ENCODE measurements around the gene RNF112. TPM values are rescaled to one million over a fixed set of nuclear protein-coding genes. Genes with fewer than 3 reads are reported as not detected.

Gene RNF112
- polyA plus RNA-seq, 3 donors, result 0.57 TPM; not detected in 2

DNA sequence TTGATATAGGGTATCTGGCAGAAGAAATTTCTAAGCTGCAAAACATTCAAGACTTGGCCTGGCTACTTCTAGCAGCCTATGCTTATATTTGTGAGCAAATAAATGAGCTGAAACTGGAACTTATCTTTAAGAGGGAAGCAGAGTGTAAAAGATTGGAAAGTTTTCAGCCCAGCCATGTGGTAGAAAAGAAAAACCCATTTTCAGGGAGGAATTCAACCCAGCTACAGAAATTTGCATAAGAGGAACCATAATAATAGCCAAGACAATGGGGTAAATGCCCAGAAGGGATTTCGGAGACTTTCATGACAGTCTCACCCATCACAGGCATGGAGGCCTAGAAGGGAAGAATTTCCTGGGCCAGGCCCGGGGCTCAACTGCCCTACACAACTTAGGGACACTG lies 31.7 kb downstream of the RNF112 start:
- H3K9me3 Mint-ChIP-seq, result peaks cover 18 to 31% (median 23%) of the 10 kb centered on the region in 7 donors
- no peak overlapping the region for H3K27ac ChIP-seq (ENCODE audit: low read depth in 1 of 2, low read length in 2 of 2)
- 100% methylated on average over 1 of the region's 2 CpGs for WGBS (ENCODE audit: insufficient coverage)
- H3K36me3 ChIP-seq (replicated peaks in 1 of 2; ENCODE audit: control insufficient read depth in 1 of 2, insufficient read depth in 2 of 2, low read length in 2 of 2), result no peaks in the 10 kb centered on the region
- DNase-seq, result no peak
- H3K27me3 Mint-ChIP-seq (ENCODE audit: low read depth in 3 of 3), result peaks cover 11 to 23% (median 11%) of the 10 kb centered on the region in 3 donors
- H3K9ac ChIP-seq (ENCODE audit: insufficient read depth, low read length, poor library complexity, severe bottlenecking), result no peak overlapping the region
- no peak overlapping the region for H2AFZ ChIP-seq (ENCODE audit: insufficient read depth, low read depth, low read length, poor library complexity, severe bottlenecking)
- peaks cover 0 to 2% of the 10 kb centered on the region in 2 donors for H3K27me3 ChIP-seq (ENCODE audit: control insufficient read depth in 2 of 2, insufficient read depth in 2 of 2, low read length in 2 of 2)
- H3K4me2 ChIP-seq (replicated peaks; ENCODE audit: extremely low read depth, low read length, poor library complexity, severe bottlenecking), result no peak overlapping the region
- TF ChIP-seq, protein P1, sequence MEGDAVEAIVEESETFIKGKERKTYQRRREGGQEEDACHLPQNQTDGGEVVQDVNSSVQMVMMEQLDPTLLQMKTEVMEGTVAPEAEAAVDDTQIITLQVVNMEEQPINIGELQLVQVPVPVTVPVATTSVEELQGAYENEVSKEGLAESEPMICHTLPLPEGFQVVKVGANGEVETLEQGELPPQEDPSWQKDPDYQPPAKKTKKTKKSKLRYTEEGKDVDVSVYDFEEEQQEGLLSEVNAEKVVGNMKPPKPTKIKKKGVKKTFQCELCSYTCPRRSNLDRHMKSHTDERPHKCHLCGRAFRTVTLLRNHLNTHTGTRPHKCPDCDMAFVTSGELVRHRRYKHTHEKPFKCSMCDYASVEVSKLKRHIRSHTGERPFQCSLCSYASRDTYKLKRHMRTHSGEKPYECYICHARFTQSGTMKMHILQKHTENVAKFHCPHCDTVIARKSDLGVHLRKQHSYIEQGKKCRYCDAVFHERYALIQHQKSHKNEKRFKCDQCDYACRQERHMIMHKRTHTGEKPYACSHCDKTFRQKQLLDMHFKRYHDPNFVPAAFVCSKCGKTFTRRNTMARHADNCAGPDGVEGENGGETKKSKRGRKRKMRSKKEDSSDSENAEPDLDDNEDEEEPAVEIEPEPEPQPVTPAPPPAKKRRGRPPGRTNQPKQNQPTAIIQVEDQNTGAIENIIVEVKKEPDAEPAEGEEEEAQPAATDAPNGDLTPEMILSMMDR (IDR thresholded peaks at IDR 0.05), result no peak
- H3K4me1 ChIP-seq (ENCODE audit: control insufficient read depth in 1 of 2, insufficient read depth in 2 of 2, low read length in 2 of 2), result peaks cover 4 to 7% of the 10 kb centered on the region in 2 donors
- no peaks in the 10 kb centered on the region for H4K20me1 ChIP-seq (ENCODE audit: insufficient read depth, low read length)
- no peaks in the 10 kb centered on the region for H3K36me3 Mint-ChIP-seq
- H3K79me2 ChIP-seq (ENCODE audit: insufficient read depth, low read length), result no peaks in the 10 kb centered on the region
- H3K9me3 ChIP-seq (replicated peaks in 1 of 2; ENCODE audit: control insufficient read depth in 1 of 2, insufficient read depth in 1 of 2, low read length in 2 of 2), result peaks cover 10 to 12% of the 10 kb centered on the region in 2 donors
- no peak overlapping the region for H3K4me3 ChIP-seq (replicated peaks in 1 of 3; ENCODE audit: low read depth in 2 of 3, low read length in 3 of 3)
- H3K27ac Mint-ChIP-seq, result no peak overlapping the region
- no peak overlapping the region for H3K4me3 Mint-ChIP-seq
- peaks cover 9% of the 10 kb centered on the region for H3K4me1 Mint-ChIP-seq
- intact Hi-C loops (cut with micrococcal nuclease), result loop anchor here in 1 of 2 donors (5.0 kb wide), 1 partner anchor 35 kb away; no protein-coding TSS in a partner anchor

DNA sequence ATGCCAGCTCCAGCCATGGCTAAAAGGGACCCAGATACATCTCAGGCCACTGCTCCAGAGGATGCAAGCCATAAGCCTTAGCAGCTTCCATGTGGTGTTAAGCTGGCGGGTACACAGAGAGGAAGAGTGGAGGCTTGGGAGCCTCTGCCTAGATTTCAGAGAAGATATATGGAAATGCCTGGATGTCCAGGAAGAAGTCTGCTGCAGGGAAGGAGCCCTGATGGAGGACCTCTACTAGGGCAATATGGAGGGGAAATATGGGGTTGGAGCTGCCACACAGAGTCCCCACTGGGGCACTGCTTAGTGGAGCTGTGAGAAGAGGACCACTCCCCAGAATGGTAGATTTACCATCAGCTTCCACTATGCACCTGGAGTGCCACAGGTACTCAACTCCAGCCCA lies 32.1 kb downstream of the RNF112 start:
- no peak overlapping the region for H3K4me3 Mint-ChIP-seq
- TF ChIP-seq, protein P1 (IDR thresholded peaks at IDR 0.05), result no peak
- H3K9me3 Mint-ChIP-seq, result peaks cover 18 to 31% (median 23%) of the 10 kb centered on the region in 7 donors
- H3K9ac ChIP-seq (ENCODE audit: insufficient read depth, low read length, poor library complexity, severe bottlenecking), result no peak overlapping the region
- no peak overlapping the region for H2AFZ ChIP-seq (ENCODE audit: insufficient read depth, low read depth, low read length, poor library complexity, severe bottlenecking)
- H3K79me2 ChIP-seq (ENCODE audit: insufficient read depth, low read length), result no peaks in the 10 kb centered on the region
- H3K27me3 Mint-ChIP-seq (ENCODE audit: low read depth in 3 of 3), result peaks cover 7 to 21% (median 11%) of the 10 kb centered on the region in 3 donors
- no peaks in the 10 kb centered on the region for H4K20me1 ChIP-seq (ENCODE audit: insufficient read depth, low read length)
- H3K4me1 Mint-ChIP-seq, result peaks cover 14% of the 10 kb centered on the region
- WGBS (ENCODE audit: insufficient coverage), result 100% methylated on average over 1 of the region's 1 CpG
- no peaks in the 10 kb centered on the region for H3K36me3 ChIP-seq (replicated peaks in 1 of 2; ENCODE audit: control insufficient read depth in 1 of 2, insufficient read depth in 2 of 2, low read length in 2 of 2)
- H3K4me2 ChIP-seq (replicated peaks; ENCODE audit: extremely low read depth, low read length, poor library complexity, severe bottlenecking), result no peak overlapping the region
- H3K4me1 ChIP-seq (ENCODE audit: control insufficient read depth in 1 of 2, insufficient read depth in 2 of 2, low read length in 2 of 2), result peaks cover 7 to 11% of the 10 kb centered on the region in 2 donors
- H3K27ac Mint-ChIP-seq, result peak overlapping the region in 1 of 7 donors; percentile 32
- peaks cover 0 to 2% of the 10 kb centered on the region in 2 donors for H3K27me3 ChIP-seq (ENCODE audit: control insufficient read depth in 2 of 2, insufficient read depth in 2 of 2, low read length in 2 of 2)
- intact Hi-C loops (cut with micrococcal nuclease), result loop anchor here in 1 of 2 donors (5.0 kb wide), 1 partner anchor 36 kb away; no protein-coding TSS in a partner anchor
- no peak overlapping the region for H3K4me3 ChIP-seq (replicated peaks in 1 of 3; ENCODE audit: low read depth in 2 of 3, low read length in 3 of 3)
- no peak for DNase-seq
- H3K27ac ChIP-seq (ENCODE audit: low read depth in 1 of 2, low read length in 2 of 2), result no peak overlapping the region
- no peaks in the 10 kb centered on the region for H3K36me3 Mint-ChIP-seq
- peaks cover 10 to 12% of the 10 kb centered on the region in 2 donors for H3K9me3 ChIP-seq (replicated peaks in 1 of 2; ENCODE audit: control insufficient read depth in 1 of 2, insufficient read depth in 1 of 2, low read length in 2 of 2)
